Esophagus (tissue), 2 donors: ENCODE measurements around the gene ZEB1. TPM values are rescaled to one million over a fixed set of nuclear protein-coding genes. Genes with fewer than 3 reads are reported as not detected.

Source experiments
- H3K27ac ChIP-seq, 2 donors: one replicate each; pipeline ENCODE4 v1.5.1; 2013; ENCODE audit warnings: low read depth in 2 of 2, mild to moderate bottlenecking in 2 of 2, inconsistent platforms in 1 of 2, low read length in 1 of 2, moderate library complexity in 1 of 2
- H3K27me3 ChIP-seq, 2 donors: one replicate each; pipeline ENCODE4 v1.6.1; 2013; ENCODE audit warnings: low read length in 2 of 2, control low read depth in 1 of 2, mild to moderate bottlenecking in 1 of 2; ENCODE audit not compliant: insufficient read depth in 2 of 2, control insufficient read depth in 1 of 2
- H3K36me3 ChIP-seq, 2 donors: one replicate each; pipeline ENCODE4 v1.6.1; 2013; ENCODE audit warnings: low read length in 1 of 2; ENCODE audit not compliant: control insufficient read depth in 2 of 2, insufficient read depth in 2 of 2
- H3K4me1 ChIP-seq, 2 donors: one replicate each; pipeline ENCODE4 v1.6.1; 2013; ENCODE audit warnings: low read length in 1 of 2; ENCODE audit not compliant: control insufficient read depth in 2 of 2, insufficient read depth in 2 of 2
- H3K4me3 ChIP-seq, 2 donors: one replicate each; pipeline ENCODE4 v1.5.1; 2013; ENCODE audit warnings: low read length in 2 of 2, mild to moderate bottlenecking in 2 of 2, low read depth in 1 of 2, moderate library complexity in 1 of 2
- H3K9me3 ChIP-seq, 2 donors: one replicate each; pipeline ENCODE4 v1.6.1; 2013; ENCODE audit warnings: mild to moderate bottlenecking in 2 of 2, low read depth in 1 of 2, low read length in 1 of 2, moderate library complexity in 1 of 2; ENCODE audit not compliant: control insufficient read depth in 2 of 2, insufficient read depth in 1 of 2
- WGBS, 2 donors: extraction: QIAGEN DNeasy Blood & Tissue Kit; methylation state at CpG; one replicate each; pipeline ENCODE4 v1.1.7; 2013; 5-methylcytosine and 5-hydroxymethylcytosine counted together
- polyA plus RNA-seq, 2 donors: library from polyadenylated mRNA; stranded (reverse); fragments of 200-250 nt; gene quantifications; one replicate each; pipeline ENCODE4 v1.2.3, GENCODE V29; 2013
- donor health status: healthy with polysubstance abuse.
- donor health status: Bipolar disorder and iron deficiency.

ZEB1 gene
- polyA plus RNA-seq, 2 donors = 2.5 to 3.1 TPM

DNA sequence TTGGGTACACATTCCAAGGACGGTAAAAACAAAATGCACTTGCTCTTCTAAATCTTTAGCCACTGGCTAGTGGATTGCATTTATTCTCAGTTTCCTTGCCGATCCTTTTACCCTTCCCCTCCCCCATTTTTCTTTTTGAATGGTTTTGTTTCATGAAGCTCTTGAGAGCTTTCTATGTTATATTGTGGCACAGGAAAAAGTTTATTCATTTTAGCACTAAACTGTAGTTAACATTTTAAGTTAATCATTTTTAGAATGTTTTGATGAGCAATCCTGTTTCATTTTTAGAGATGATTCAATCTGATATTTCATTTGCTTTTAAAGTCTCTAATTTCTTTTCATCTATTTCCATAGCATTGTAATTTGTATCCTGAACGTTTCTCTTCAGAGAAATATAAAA, 24.0 kb downstream of the ZEB1 start:
- no peaks in the 10 kb centered on the region for H3K9me3 ChIP-seq
- WGBS, 2 donors = 54 to 64% methylated on average over 3 of the region's 3 CpGs
- H3K4me3 ChIP-seq = no peak overlapping the region
- H3K27me3 ChIP-seq = no peaks in the 10 kb centered on the region
- H3K27ac ChIP-seq = no peak overlapping the region
- H3K36me3 ChIP-seq = no peaks in the 10 kb centered on the region
- H3K4me1 ChIP-seq = no peaks in the 10 kb centered on the region

DNA sequence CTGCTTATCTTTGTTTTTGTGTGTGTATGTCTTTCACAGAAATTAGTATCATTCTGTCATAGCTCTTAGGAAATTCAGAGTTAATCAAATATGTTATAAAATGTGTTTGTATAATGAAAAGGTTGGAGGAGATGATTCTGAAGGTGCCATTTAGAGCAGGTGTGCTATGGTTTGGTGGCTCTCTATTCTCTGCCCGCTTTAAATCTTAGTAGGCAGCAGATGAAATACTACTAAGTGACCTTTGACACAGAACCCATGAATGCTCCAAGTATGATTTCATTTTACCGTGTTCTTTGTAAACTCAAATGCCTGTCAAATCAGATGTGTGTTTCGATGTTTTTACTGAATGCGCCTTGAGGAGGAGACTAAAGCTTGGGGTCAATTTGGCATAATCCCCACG, 24.5 kb downstream of the ZEB1 start:
- no peaks in the 10 kb centered on the region for H3K36me3 ChIP-seq
- H3K27me3 ChIP-seq = no peaks in the 10 kb centered on the region
- H3K27ac ChIP-seq = no peak overlapping the region
- H3K4me3 ChIP-seq = no peak overlapping the region
- H3K4me1 ChIP-seq = no peaks in the 10 kb centered on the region
- H3K9me3 ChIP-seq = no peaks in the 10 kb centered on the region
- whole genome bisulfite sequencing, 2 donors = 73 to 74% methylated on average over 5 of the region's 5 CpGs

DNA sequence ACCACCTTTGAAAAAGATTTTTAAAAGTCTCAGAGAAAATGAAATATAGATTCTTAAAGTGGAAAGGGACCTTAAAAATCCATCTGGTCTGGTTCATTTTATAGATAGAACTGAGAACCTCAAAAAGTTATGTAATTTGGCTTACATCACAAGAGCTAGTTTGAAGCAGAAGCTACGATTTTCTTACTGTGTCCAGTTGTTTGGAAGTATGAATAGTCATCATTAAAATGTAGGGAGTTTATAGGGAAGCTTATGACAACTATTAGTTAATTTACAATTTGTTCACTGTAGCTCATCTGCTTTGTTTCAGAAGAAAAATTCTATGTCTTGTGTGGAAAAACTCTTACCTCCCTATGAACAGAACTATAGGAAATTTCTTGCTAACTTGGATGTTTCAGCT, 26.9 kb downstream of the ZEB1 start:
- Histone ChIP-seq H3K27ac (no peak overlapping the region), H3K4me1 (no peaks in the 10 kb centered on the region), H3K27me3 (no peaks in the 10 kb centered on the region), H3K4me3 (no peak overlapping the region), H3K9me3 (no peaks in the 10 kb centered on the region), H3K36me3 (no peaks in the 10 kb centered on the region)
- 58 to 63% methylated on average over 1 of the region's 1 CpG for WGBS, 2 donors

DNA sequence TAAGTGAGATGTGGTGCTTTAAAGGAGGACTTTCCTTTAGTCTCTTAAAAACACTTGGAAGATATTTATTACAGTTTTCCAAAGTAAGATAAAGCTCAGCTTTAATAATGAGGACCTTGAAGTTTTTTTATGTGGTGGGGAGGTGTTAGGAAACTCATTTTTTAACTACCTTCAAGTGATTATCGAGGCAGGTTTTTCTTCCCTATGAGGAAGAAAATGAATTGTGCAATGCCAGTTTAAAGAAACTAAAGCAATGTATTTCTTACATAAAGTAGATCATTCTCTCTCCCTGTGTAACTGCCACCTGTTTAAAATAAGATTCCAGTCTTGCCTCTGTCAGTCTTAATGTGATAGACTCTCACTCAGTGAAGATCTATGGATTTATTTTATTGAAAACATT, 27.9 kb downstream of the ZEB1 start:
- Histone ChIP-seq H3K4me1 (no peaks in the 10 kb centered on the region), H3K9me3 (no peaks in the 10 kb centered on the region), H3K4me3 (no peak overlapping the region), H3K27me3 (no peaks in the 10 kb centered on the region), H3K27ac (no peak overlapping the region), H3K36me3 (no peaks in the 10 kb centered on the region)
- 75 to 83% methylated on average over 1 of the region's 1 CpG for WGBS, 2 donors

DNA sequence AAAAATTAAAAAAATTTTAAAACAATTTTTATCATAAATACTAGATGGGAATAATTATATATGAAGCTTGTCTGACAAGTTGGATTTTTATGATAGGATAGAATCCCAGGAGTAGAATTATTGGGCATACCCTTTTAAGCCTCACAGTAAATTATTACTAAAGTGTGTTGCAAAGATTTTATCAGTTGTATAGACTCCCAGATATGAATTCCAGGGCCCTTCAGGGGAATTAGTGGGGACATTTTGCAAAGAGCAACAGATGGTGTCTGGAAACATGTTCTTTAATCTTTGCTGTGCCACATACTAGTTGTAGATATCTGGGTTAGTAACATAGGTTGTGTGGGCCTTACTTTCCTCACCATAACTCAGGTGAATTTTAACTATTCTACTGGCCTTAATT, 28.7 kb downstream of the ZEB1 start:
- H3K4me1 ChIP-seq = peaks cover 0 to 2% of the 10 kb centered on the region in 2 donors
- no peak overlapping the region for H3K4me3 ChIP-seq
- H3K9me3 ChIP-seq = no peaks in the 10 kb centered on the region
- H3K36me3 ChIP-seq = no peaks in the 10 kb centered on the region
- H3K27me3 ChIP-seq = no peaks in the 10 kb centered on the region
- H3K27ac ChIP-seq = no peak overlapping the region

DNA sequence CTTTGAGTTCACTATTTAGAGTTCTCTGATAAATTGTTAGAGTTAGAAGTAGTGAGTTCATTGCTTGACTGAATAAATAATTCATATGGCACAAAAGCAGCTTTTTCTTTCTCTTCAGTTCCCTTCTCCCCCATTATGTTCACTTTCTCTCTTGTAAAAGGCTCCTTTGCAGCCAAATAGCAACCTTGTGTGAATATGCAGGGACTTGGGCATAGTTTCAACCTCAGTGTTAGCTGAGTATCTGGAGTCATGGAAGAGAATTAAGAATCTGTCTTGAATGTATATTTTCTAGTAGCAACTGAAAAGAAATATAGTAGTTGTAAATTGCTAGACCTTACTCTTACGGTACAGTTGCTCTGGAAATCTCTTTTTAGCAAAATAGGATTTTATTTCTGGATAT, 31.9 kb downstream of the ZEB1 start:
- Histone ChIP-seq H3K9me3 (no peaks in the 10 kb centered on the region), H3K4me3 (no peak overlapping the region), H3K36me3 (no peaks in the 10 kb centered on the region), H3K4me1 (peaks cover 0 to 2% of the 10 kb centered on the region in 2 donors), H3K27me3 (no peaks in the 10 kb centered on the region), H3K27ac (no peak overlapping the region)
- 91 to 94% methylated on average over 1 of the region's 1 CpG for WGBS, 2 donors

DNA sequence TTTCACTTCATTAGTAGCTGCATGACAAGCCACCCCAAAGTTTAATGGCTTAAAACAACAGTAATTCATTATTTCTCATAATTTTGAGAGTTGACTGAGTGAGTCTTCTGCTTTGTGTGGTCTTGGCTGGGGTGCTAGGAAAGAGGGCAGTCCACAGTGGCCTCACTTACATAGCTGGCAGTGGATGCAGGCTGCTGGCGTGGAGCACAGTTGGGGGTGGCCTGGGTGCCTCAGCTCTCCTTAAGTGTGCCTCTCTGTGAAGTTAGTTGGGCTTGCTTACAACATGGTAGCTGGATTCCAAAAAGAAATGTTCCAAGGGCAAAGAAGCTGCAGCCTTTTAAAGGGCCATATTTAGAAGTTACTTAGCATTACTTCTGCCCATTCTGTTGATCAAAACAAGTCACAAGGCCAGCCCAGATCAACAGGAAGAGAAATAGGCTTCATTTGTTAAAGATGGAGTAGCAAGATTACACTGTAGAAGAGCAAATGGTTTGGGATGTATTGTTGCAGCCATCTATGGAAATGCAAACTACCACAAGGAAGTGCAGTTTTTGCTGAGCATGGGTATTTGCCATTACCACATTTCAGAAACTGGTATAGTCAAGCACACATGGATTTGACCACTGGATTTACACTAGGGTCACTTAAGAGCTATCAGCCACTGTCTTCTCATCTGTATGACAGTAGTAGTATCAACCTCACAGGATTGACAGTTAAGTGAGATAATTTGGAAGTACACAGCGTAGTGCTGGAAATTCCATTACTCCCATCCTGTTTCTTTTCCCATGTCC, 33.6 kb downstream of the ZEB1 start:
- H3K4me3 ChIP-seq = no peak overlapping the region
- WGBS, 2 donors = 98 to 100% methylated on average over 2 of the region's 2 CpGs
- H3K36me3 ChIP-seq = no peaks in the 10 kb centered on the region
- H3K4me1 ChIP-seq = peaks cover 0 to 2% of the 10 kb centered on the region in 2 donors
- no peak overlapping the region for H3K27ac ChIP-seq
- no peaks in the 10 kb centered on the region for H3K27me3 ChIP-seq
- no peaks in the 10 kb centered on the region for H3K9me3 ChIP-seq

DNA sequence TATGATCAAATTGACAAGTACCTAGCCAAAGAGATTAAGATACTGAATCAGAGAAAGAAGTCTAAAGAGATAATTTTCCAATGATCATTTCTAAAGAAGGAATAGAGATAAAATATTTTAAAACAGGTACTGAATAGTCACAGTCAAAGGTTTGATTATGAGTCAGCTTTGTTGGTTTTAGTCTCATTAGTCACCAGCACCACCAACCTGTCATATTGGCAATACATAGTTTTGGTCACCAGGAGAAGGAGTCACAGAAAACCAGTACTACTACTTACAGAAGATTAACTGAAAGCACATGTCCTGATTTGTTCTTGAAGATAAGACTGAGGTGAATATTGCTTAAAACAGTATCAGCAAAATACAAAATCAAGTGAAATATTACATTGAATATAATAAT, 34.6 kb downstream of the ZEB1 start:
- H3K27ac ChIP-seq = no peak overlapping the region
- no peaks in the 10 kb centered on the region for H3K36me3 ChIP-seq
- no peak overlapping the region for H3K4me3 ChIP-seq
- no peaks in the 10 kb centered on the region for H3K9me3 ChIP-seq
- peaks cover 0 to 2% of the 10 kb centered on the region in 2 donors for H3K4me1 ChIP-seq
- H3K27me3 ChIP-seq = no peaks in the 10 kb centered on the region

DNA sequence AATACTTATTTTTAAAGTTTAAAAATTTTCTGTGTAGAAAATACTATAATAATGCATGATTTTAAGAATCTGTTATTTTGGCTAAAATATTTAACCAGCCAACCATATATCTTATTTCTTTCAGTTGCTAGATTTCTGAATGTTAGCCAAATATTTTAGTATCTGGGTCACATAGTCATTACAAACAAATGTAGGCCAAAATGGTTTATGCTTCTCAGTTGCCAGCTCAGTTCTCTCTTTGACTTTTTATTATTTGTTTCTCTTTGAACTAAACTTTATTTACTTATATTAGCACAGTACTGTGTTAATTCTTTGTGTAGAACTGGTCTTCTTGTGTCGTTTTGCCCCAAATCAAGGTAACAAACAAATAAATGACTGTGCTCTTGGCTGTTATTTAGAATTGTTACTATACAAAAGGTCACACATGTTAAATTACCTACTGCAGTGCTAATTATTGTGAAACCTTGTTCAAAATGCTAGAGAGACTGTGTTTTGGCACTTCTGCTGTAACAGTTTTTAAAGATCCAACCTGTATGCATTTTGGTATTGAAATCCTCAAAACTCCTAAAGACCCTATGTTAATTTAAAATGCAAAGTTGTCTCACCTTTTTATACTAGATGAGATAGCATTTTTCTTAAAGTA, 39.8 kb downstream of the ZEB1 start:
- 34 to 46% methylated on average over 1 of the region's 1 CpG for WGBS, 2 donors
- Histone ChIP-seq H3K27ac (no peak overlapping the region), H3K4me1 (no peaks in the 10 kb centered on the region), H3K27me3 (no peaks in the 10 kb centered on the region), H3K4me3 (no peak overlapping the region), H3K36me3 (no peaks in the 10 kb centered on the region), H3K9me3 (no peaks in the 10 kb centered on the region)

DNA sequence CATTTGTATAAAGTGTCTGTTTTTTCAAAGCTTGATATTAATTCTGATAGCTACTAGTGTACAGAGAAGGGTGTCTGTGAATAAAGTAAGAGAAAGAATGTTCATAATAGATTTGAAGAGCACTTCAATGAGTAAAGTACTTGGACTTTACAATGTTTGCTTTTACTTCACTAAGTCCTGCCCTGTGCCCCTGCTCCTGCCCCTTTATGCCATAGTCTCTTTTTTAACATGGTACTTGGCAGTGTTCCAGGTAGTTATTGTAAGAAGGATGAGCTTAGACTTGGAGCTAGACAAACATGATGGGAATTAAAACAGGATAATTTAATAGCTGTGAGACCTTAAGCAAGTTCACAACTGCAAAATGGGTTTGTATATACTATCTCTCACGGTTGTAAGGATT, 41.0 kb downstream of the ZEB1 start:
- H3K4me3 ChIP-seq = no peak overlapping the region
- WGBS, 2 donors = 41 to 64% methylated on average over 1 of the region's 1 CpG

More for the DNA sequence above, 41.0 kb downstream of the ZEB1 start:
- H3K9me3 ChIP-seq = no peaks in the 10 kb centered on the region
- no peak overlapping the region for H3K27ac ChIP-seq
- no peaks in the 10 kb centered on the region for H3K4me1 ChIP-seq
- H3K36me3 ChIP-seq = no peaks in the 10 kb centered on the region
- no peaks in the 10 kb centered on the region for H3K27me3 ChIP-seq
